Activated T-helper 2 cell treated with anti-CD3 and anti-CD28 coated beads, Interferon-gamma antibody, Interleukin-2, Interleukin-4, amounts not matched to agents 10 μg/mL and 5 μg/mL and 100 μg/mL, durations not matched to agents 14 hours and 24 hours and 36 hours (primary cell): Measurements from ENCODE around the gene DMRTA1. TPM values are rescaled to one million over a fixed set of nuclear protein-coding genes. Genes with fewer than 3 reads are reported as not detected.
"Not testable (repeated sequence)": the region's sequence is repeated elsewhere in the genome, so short reads cannot be mapped to it uniquely, and the experiment has no call there.

Source experiments
- DNase-seq: peaks from one replicate; pipeline ENCODE4 v3.0.0; 2021; ENCODE audit warnings: low spot score
- H3K27ac Mint-ChIP-seq: one replicate; pipeline ENCODE4 v1.8.0; 2021; ENCODE audit warnings: mixed read lengths
- H3K27me3 Mint-ChIP-seq: one replicate; pipeline ENCODE4 v1.8.0; 2021; ENCODE audit warnings: low read depth, mixed read lengths
- H3K36me3 Mint-ChIP-seq: one replicate; pipeline ENCODE4 v1.8.0; 2021; ENCODE audit warnings: low read depth, mixed read lengths
- H3K4me1 Mint-ChIP-seq: one replicate; pipeline ENCODE4 v1.8.0; 2021; ENCODE audit warnings: low read depth, mixed read lengths
- H3K4me3 Mint-ChIP-seq: one replicate; pipeline ENCODE4 v1.8.0; 2021; ENCODE audit warnings: low read depth, mild to moderate bottlenecking, moderate library complexity, mixed read lengths
- H3K9me3 Mint-ChIP-seq: one replicate; pipeline ENCODE4 v1.8.0; 2021; ENCODE audit warnings: mixed read lengths
- intact Hi-C: fragments of 100-400 bp; cut with micrococcal nuclease; formaldehyde crosslinking; loops from one replicate; pipeline ENCODE4 v1.15.1; 2023
- total RNA-seq: library from RNA; stranded (reverse); gene quantifications from 2 replicates; pipeline ENCODE4 v1.2.3, GENCODE V29; 2022

The DMRTA1 gene
- total RNA-seq, 1 donor from 2014 or later = not detected

DNA sequence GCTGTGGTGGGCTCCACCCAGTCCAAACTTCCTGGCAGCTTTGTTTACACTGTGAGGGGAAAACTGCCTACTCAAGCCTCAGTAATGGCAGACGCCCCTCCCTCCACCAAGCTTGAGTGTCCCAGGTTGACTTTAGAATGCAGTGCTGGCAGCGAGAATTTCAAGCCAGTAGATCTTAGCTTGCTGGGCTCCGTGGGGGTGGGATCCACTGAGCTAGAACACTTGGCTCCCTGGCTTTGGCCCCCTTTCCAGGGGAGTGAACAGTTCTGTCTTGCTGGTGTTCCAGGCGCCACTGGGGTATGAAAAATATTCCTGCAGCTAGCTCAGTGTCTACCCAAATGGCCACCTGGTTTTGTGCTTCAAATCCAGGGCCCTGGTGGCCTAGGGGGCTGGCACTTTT is 49.6 kb downstream of the DMRTA1 start:
- H3K27ac Mint-ChIP-seq, H3K36me3 Mint-ChIP-seq, DNase-seq, intact Hi-C loops, H3K9me3 Mint-ChIP-seq, H3K4me3 Mint-ChIP-seq, H3K27me3 Mint-ChIP-seq, H3K4me1 Mint-ChIP-seq: not testable (repeated sequence)
